Peyer's patch (tissue), 4 donors: ENCODE measurements around the gene ARPC5L. TPM values are rescaled to one million over a fixed set of nuclear protein-coding genes. Genes with fewer than 3 reads are reported as not detected.

ENCODE experiments used
- DNase-seq, 3 donors: peaks; one replicate each; pipeline ENCODE4 v3.0.0-alpha.2; 2017 to 2019
- H3K27ac ChIP-seq, 4 donors: fragments of 200-600 bp; sonication (generic); one replicate each; pipeline ENCODE4 v1.5.1; 2016 to 2019
- H3K27me3 ChIP-seq, 2 donors: fragments of 200-600 bp; sonication (generic); one replicate each; pipeline ENCODE4 v1.5.1; 2019
- H3K36me3 ChIP-seq, 3 donors: fragments of 200-600 bp; sonication (generic); one replicate each; pipeline ENCODE4 v1.5.1; 2016 to 2019
- H3K4me1 ChIP-seq, 4 donors: fragments of 200-600 bp; sonication (generic); one replicate each; pipeline ENCODE4 v1.5.1; 2016 to 2019
- H3K4me3 ChIP-seq, 4 donors: fragments of 200-600 bp; sonication (generic); 1 replicate in 3 of 4; 2 replicates in 1 of 4; pipeline ENCODE4 v1.5.1; 2016 to 2019; ENCODE audit warnings: mild to moderate bottlenecking in 1 of 4
- H3K9me3 ChIP-seq, 4 donors: fragments of 200-600 bp; sonication (generic); one replicate each; pipeline ENCODE4 v1.5.1; 2016 to 2019; ENCODE audit warnings: mild to moderate bottlenecking in 1 of 4
- CTCF ChIP-seq, 6 experiments: fragments of 450-650 bp in 4 of 6; fragments of 200-600 bp in 2 of 6; sonication (generic) in 1 of 6; IDR thresholded peaks; one replicate each; pipeline ENCODE4 v1.5.1; 2017 to 2019; ENCODE audit warnings: antibody characterized with exemption in 6 of 6, mild to moderate bottlenecking in 3 of 6, moderate library complexity in 1 of 6
- POLR2A ChIP-seq, 2 donors: fragments of 450-650 bp; IDR thresholded peaks; one replicate each; pipeline ENCODE4 v1.5.1; 2017; ENCODE audit warnings: antibody characterized with exemption in 2 of 2, mild to moderate bottlenecking in 2 of 2, moderate library complexity in 2 of 2
- total RNA-seq, 4 donors: library from RNA; depleted of rRNA; stranded (reverse); fragments of >200 nt; gene quantifications; one replicate each; pipeline ENCODE4 v1.1.0, GENCODE V29; 2016

ARPC5L gene
- total RNA-seq, 4 donors from 2014 or later, result 15.7 to 23.5 (median 18.0) TPM

- Histone ChIP-seq H3K9me3 (no peaks in the 10 kb centered on the region), H3K4me3 (no peak overlapping the region), H3K27me3 (no peaks in the 10 kb centered on the region), H3K27ac (peak overlapping the region in 1 of 4 donors; percentile 97), H3K4me1 (peaks cover 0 to 43% (median 23%) of the 10 kb centered on the region in 4 donors), H3K36me3 (peaks cover 0 to 57% (median 0%) of the 10 kb centered on the region in 3 donors)
- no peak for DNase-seq
- TF ChIP-seq CTCF (IDR thresholded peaks at IDR 0.05), result no peak
- TF ChIP-seq POLR2A (IDR thresholded peaks at IDR 0.05), result no peak
Observed at GRCh38 chr9:124873664-124874063, 11.7 kb downstream of the ARPC5L start.

- no peak for TF ChIP-seq POLR2A (IDR thresholded peaks at IDR 0.05)
- H3K4me3 ChIP-seq, result no peak overlapping the region
- no peak overlapping the region for H3K27ac ChIP-seq
- no peaks in the 10 kb centered on the region for H3K9me3 ChIP-seq
- peaks cover 0 to 74% (median 0%) of the 10 kb centered on the region in 3 donors for H3K36me3 ChIP-seq
- peaks cover 0 to 37% (median 23%) of the 10 kb centered on the region in 4 donors for H3K4me1 ChIP-seq
- no peaks in the 10 kb centered on the region for H3K27me3 ChIP-seq
- DNase-seq, result no peak
Observed at GRCh38 chr9:124875501-124875900, 13.6 kb downstream of the ARPC5L start.

DNA sequence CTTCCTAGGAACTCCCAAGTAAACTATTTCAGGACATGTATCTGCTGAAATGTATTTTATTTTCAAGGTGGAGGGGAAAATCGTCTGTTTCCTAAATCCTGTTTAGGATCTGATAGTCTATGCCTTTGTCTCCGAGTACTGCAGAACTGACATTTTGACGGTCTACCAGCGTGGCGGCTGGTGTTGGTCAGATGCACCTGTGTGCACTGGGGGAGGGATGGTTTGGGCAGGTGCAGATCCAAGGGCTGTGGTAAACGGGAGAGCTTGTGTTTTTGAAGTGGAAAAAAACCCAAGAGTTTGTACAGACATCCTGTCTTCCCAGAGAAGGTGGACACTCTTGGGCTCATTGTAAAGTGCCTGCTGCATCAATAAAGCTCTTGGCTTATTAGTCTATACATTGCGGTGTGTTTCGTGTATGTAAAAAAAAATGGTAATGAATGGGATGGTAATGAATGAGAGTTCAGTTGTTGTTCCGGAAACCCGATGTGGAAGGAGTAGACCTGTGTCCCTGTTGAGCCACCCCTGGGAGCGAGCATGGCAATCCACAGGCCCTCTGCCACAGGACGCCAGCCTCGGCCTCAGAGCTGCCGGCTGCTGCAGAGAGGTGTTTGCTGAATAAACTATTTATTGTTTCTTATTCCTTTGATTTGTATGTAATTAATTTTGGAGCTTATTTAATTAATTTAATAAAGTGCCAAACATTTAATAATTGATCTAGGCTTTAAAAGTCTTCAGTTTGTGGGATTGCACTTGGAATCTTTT is 15.3 kb downstream of the ARPC5L start:
- peaks cover 0 to 88% (median 0%) of the 10 kb centered on the region in 3 donors for H3K36me3 ChIP-seq
- TF ChIP-seq CTCF (IDR thresholded peaks at IDR 0.05) (no peak), POLR2A (IDR thresholded peaks at IDR 0.05) (no peak)

GRCh38 chr9:124878021-124878420 is 16.1 kb downstream of the ARPC5L start:
- no peak for DNase-seq
- Histone ChIP-seq H3K36me3 (peaks cover 0 to 93% (median 0%) of the 10 kb centered on the region in 3 donors), H3K4me3 (no peak overlapping the region), H3K27me3 (no peaks in the 10 kb centered on the region), H3K9me3 (no peaks in the 10 kb centered on the region), H3K27ac (no peak overlapping the region), H3K4me1 (peaks cover 0 to 12% (median 4%) of the 10 kb centered on the region in 4 donors)
- TF ChIP-seq CTCF (IDR thresholded peaks at IDR 0.05) (no peak), POLR2A (IDR thresholded peaks at IDR 0.05) (no peak)

More for the DNA sequence above, 15.3 kb downstream of the ARPC5L start:
- H3K4me1 ChIP-seq, result peaks cover 0 to 20% (median 10%) of the 10 kb centered on the region in 4 donors
- no peak overlapping the region for H3K27ac ChIP-seq
- H3K9me3 ChIP-seq, result no peaks in the 10 kb centered on the region
- H3K4me3 ChIP-seq, result no peak overlapping the region
- no peaks in the 10 kb centered on the region for H3K27me3 ChIP-seq
- DNase-seq, result no peak

DNA sequence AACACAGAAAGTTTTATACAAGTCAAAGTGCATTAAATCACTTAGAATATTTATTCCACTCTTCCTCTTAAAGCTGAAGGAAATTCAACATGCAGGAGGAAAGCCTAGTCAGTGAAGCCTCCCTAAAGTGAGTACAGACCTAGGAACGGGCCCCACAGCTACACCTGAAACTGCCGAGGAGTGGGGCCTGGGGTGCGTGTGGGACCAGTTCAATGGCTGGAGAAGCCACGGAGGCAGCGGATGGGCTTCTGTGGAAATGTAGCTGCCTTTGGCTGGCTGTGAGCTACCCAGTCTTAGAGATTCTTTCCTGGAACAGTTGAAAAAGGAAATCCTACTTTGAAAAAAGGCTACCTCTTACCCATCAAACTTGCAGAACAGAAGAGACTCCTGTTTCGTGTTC is 16.6 kb downstream of the ARPC5L start:
- peaks cover 0 to 88% (median 0%) of the 10 kb centered on the region in 3 donors for H3K36me3 ChIP-seq
- no peak overlapping the region for H3K27ac ChIP-seq
- no peaks in the 10 kb centered on the region for H3K9me3 ChIP-seq
- peaks cover 0 to 7% (median 1%) of the 10 kb centered on the region in 4 donors for H3K4me1 ChIP-seq
- TF ChIP-seq POLR2A (IDR thresholded peaks at IDR 0.05) (no peak), CTCF (IDR thresholded peaks at IDR 0.05) (no peak)
- DNase-seq, result no peak
- H3K4me3 ChIP-seq, result no peak overlapping the region
- no peaks in the 10 kb centered on the region for H3K27me3 ChIP-seq

GRCh38 chr9:124879226-124879625 is 17.3 kb downstream of the ARPC5L start:
- Histone ChIP-seq H3K9me3 (no peaks in the 10 kb centered on the region), H3K4me1 (no peaks in the 10 kb centered on the region), H3K27ac (no peak overlapping the region), H3K4me3 (no peak overlapping the region), H3K27me3 (no peaks in the 10 kb centered on the region), H3K36me3 (peaks cover 0 to 84% (median 0%) of the 10 kb centered on the region in 3 donors)
- TF ChIP-seq POLR2A (IDR thresholded peaks at IDR 0.05), result no peak
- TF ChIP-seq CTCF (IDR thresholded peaks at IDR 0.05), result no peak
- DNase-seq, result no peak
